GM23248 (cell line): ENCODE data around the gene NRROS. TPM values are rescaled to one million over a fixed set of nuclear protein-coding genes. Genes with fewer than 3 reads are reported as not detected.

Experiments used
- DNase-seq: peaks from one replicate; pipeline ENCODE4 v3.0.0-alpha.2; 2015
- H2AFZ ChIP-seq: fragments of 200-600 bp; sonication (generic); 2 replicates; pipeline ENCODE4 v1.6.1; 2016; ENCODE audit warnings: antibody characterized with exemption
- H3F3A ChIP-seq: fragments of 200-600 bp; sonication (generic); 2 replicates; pipeline ENCODE4 v1.6.1; 2016; ENCODE audit warnings: mild to moderate bottlenecking, antibody characterized with exemption, mixed run types; ENCODE audit not compliant: insufficient read depth
- H3K27ac ChIP-seq: fragments of 200-600 bp; sonication (generic); 2 replicates; pipeline ENCODE4 v1.5.1; 2016; ENCODE audit warnings: mild to moderate bottlenecking
- H3K27me3 ChIP-seq: fragments of 200-600 bp; sonication (generic); replicated peaks from 2 replicates; pipeline ENCODE4 v1.6.1; 2016; ENCODE audit warnings: mild to moderate bottlenecking; ENCODE audit not compliant: insufficient read depth
- H3K36me3 ChIP-seq: fragments of 200-600 bp; sonication (generic); 2 replicates; pipeline ENCODE4 v1.6.1; 2016; ENCODE audit warnings: low read depth, mild to moderate bottlenecking
- H3K4me1 ChIP-seq: fragments of 200-600 bp; sonication (generic); 2 replicates; pipeline ENCODE4 v1.6.1; 2016; ENCODE audit warnings: mild to moderate bottlenecking; ENCODE audit not compliant: insufficient read depth
- H3K4me2 ChIP-seq: fragments of 200-600 bp; sonication (generic); one replicate; pipeline ENCODE4 v1.6.1; 2016; ENCODE audit warnings: mild to moderate bottlenecking; ENCODE audit not compliant: unreplicated experiment
- H3K4me3 ChIP-seq: fragments of 200-600 bp; sonication (generic); 2 replicates; pipeline ENCODE4 v1.5.1; 2016; ENCODE audit warnings: mild to moderate bottlenecking
- H3K79me2 ChIP-seq: fragments of 200-600 bp; sonication (generic); 2 replicates; pipeline ENCODE4 v1.6.1; 2016; ENCODE audit warnings: mild to moderate bottlenecking; ENCODE audit not compliant: insufficient read depth
- H3K9ac ChIP-seq: fragments of 200-600 bp; sonication (generic); 2 replicates; pipeline ENCODE4 v1.6.1; 2016; ENCODE audit warnings: mild to moderate bottlenecking
- H3K9me2 ChIP-seq: fragments of 200-600 bp; sonication (generic); 2 replicates; pipeline ENCODE4 v1.6.1; 2016; ENCODE audit warnings: mixed run types, mild to moderate bottlenecking, moderate library complexity; ENCODE audit not compliant: insufficient read depth
- H3K9me3 ChIP-seq: fragments of 200-600 bp; sonication (generic); one replicate; pipeline ENCODE4 v1.6.1; 2017; ENCODE audit warnings: low read depth
- H4K20me1 ChIP-seq: fragments of 200-600 bp; sonication (generic); 2 replicates; pipeline ENCODE4 v1.6.0; 2016; ENCODE audit not compliant: insufficient read depth
- EZH2 ChIP-seq: fragments of 200-600 bp; sonication (generic); IDR thresholded peaks from 2 replicates; pipeline ENCODE4 v1.6.1; 2018; ENCODE audit warnings: antibody characterized with exemption, mild to moderate bottlenecking; ENCODE audit not compliant: insufficient read depth, poor library complexity, severe bottlenecking
- EZH2phosphoT487 ChIP-seq: fragments of 200-600 bp; sonication (generic); IDR thresholded peaks from 2 replicates; pipeline ENCODE4 v1.6.1; 2018; ENCODE audit warnings: antibody characterized with exemption, moderate library complexity, mild to moderate bottlenecking, low read depth; ENCODE audit not compliant: insufficient read depth
- WGBS, 2 experiments: methylation state at CpG; one replicate each; pipeline ENCODE4 v1.1.6; 2015 to 2017; ENCODE audit warnings: low lambda C conversion rate in 2 of 2, low coverage in 1 of 2; ENCODE audit errors: missing lambda C conversion rate in 2 of 2; 5-methylcytosine and 5-hydroxymethylcytosine counted together
- in situ Hi-C: fragments of 300-500 bp; cut with MboI; formaldehyde crosslinking; loops from 2 replicates; pipeline ENCODE4 v1.15.0; 2020
- polyA plus RNA-seq: library from polyadenylated mRNA; unstranded; fragments of >200 nt; fragmentation: Nextera tagmentation; extraction: Ambion mirVana; gene quantifications from 2 replicates; pipeline ENCODE4 v1.2.1, GENCODE V29; 2016
- total RNA-seq: library from RNA; depleted of rRNA; stranded (reverse); fragments of >200 nt; shearing (Covaris generic); gene quantifications from 2 replicates; pipeline ENCODE4 v1.2.3, GENCODE V29; 2014

The NRROS gene
- total and polyA plus RNA-seq, 2 experiments from 2014 or later = 0.22 TPM; not detected in 1

GRCh38 chr3:196686436-196686835 lies 46.9 kb downstream of the NRROS start:
- H3K36me3 ChIP-seq = no peaks in the 10 kb centered on the region
- H2AFZ ChIP-seq = no peak overlapping the region
- no peak overlapping the region for H3K9ac ChIP-seq
- H3K4me2 ChIP-seq = no peak overlapping the region
- peak; percentile 38 for DNase-seq
- H4K20me1 ChIP-seq = no peaks in the 10 kb centered on the region
- no peak overlapping the region for H3K27ac ChIP-seq
- TF ChIP-seq EZH2phosphoT487 (no peak), EZH2 (no peak)
- H3K9me2 ChIP-seq = no peaks in the 10 kb centered on the region
- peaks cover 16% of the 10 kb centered on the region for H3K4me1 ChIP-seq
- no peaks in the 10 kb centered on the region for H3K9me3 ChIP-seq
- WGBS, 2 experiments = 36 to 45% methylated on average over 2 of the region's 2 CpGs
- H3K27me3 ChIP-seq = no peaks in the 10 kb centered on the region; the same call in 1 of the 2 replicates
- no peak overlapping the region for H3K4me3 ChIP-seq
- no peaks in the 10 kb centered on the region for H3K79me2 ChIP-seq
- in situ Hi-C loops = loop anchor here (5.0 kb wide), 1 partner anchor 79 kb away; no protein-coding TSS in a partner anchor
- H3F3A ChIP-seq = peaks cover 16% of the 10 kb centered on the region

GRCh38 chr3:196688349-196688748 lies 48.9 kb downstream of the NRROS start:
- in situ Hi-C loops = loop anchor here (5.0 kb wide), 1 partner anchor 81 kb away; no protein-coding TSS in a partner anchor
- 7 to 10% methylated on average over 5 of the region's 5 CpGs for WGBS, 2 experiments

DNA sequence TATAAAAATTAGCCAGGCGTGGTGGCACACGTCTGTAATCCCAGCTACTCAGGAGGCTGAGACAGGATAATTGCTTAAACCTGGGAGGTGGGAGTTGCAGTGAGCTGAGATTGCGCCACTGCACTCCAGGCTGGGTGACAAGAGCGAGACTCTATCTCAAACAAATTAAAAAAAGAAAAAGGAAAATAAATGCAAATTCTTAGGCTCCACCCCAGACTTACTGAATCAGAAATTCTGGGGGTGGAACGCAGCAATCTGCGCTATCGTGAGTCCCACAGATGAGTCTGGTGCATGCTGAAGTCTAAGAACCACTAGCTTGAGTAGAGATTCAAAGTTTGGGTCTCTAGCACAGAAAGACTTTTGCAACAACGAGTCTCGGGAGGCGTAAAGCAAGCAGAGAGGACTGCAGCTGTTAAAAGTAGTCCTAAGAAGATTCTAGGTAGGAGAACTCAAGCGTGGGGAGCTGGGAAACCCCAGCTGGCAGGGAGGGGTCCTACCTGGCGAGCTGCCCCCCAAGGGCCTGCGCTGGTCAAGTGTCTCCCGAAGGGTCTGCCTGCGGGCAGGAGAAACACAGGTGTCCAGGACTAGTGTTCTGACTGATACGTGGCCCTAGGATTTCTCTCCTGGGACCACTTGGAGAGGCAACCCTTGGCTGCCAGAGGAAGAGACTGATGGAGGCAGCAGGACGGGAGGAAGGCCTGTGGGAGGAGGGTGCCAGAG lies 50.6 kb downstream of the NRROS start:
- no peak overlapping the region for H3K4me2 ChIP-seq
- TF ChIP-seq EZH2 (no peak), EZH2phosphoT487 (no peak)
- in situ Hi-C loops = loop anchor here (5.0 kb wide), 1 partner anchor 83 kb away; no protein-coding TSS in a partner anchor
- no peaks in the 10 kb centered on the region for H3K9me3 ChIP-seq
- H2AFZ ChIP-seq = no peak overlapping the region
- WGBS, 2 experiments = 86 to 89% methylated on average over 17 of the region's 17 CpGs
- peaks cover 16% of the 10 kb centered on the region for H3F3A ChIP-seq
- H3K4me1 ChIP-seq = peaks cover 16% of the 10 kb centered on the region
- no peak overlapping the region for H3K4me3 ChIP-seq
- H3K27ac ChIP-seq = no peak overlapping the region
- H4K20me1 ChIP-seq = no peaks in the 10 kb centered on the region
- H3K9ac ChIP-seq = no peak overlapping the region
- H3K79me2 ChIP-seq = no peaks in the 10 kb centered on the region
- no peaks in the 10 kb centered on the region for H3K9me2 ChIP-seq
- no peaks in the 10 kb centered on the region for H3K36me3 ChIP-seq
- DNase-seq = no peak
- H3K27me3 ChIP-seq = no peaks in the 10 kb centered on the region; the same call in 1 of the 2 replicates

More at GRCh38 chr3:196688349-196688748, 48.9 kb downstream of the NRROS start:
- Histone ChIP-seq H3K4me1 (peaks cover 16% of the 10 kb centered on the region), H3K27ac (peak overlapping the region; percentile 85), H3K36me3 (no peaks in the 10 kb centered on the region), H3K9ac (peak overlapping the region; percentile 57), H3K79me2 (no peaks in the 10 kb centered on the region), H3K9me2 (no peaks in the 10 kb centered on the region), H3K9me3 (no peaks in the 10 kb centered on the region), H4K20me1 (no peaks in the 10 kb centered on the region), H3K4me2 (peak overlapping the region; percentile 65), H3K27me3 (no peaks in the 10 kb centered on the region; the same call in 1 of the 2 replicates), H3F3A (peaks cover 16% of the 10 kb centered on the region), H3K4me3 (peak overlapping the region; percentile 30; the same call in 1 of the 2 replicates), H2AFZ (peak overlapping the region; percentile 52; the same call in 1 of the 2 replicates)
- DNase-seq = peak; percentile 96
- TF ChIP-seq EZH2phosphoT487 (0 out of 2 replicates have a peak, but pooled peaks have one; percentile 52), EZH2 (no peak)

DNA sequence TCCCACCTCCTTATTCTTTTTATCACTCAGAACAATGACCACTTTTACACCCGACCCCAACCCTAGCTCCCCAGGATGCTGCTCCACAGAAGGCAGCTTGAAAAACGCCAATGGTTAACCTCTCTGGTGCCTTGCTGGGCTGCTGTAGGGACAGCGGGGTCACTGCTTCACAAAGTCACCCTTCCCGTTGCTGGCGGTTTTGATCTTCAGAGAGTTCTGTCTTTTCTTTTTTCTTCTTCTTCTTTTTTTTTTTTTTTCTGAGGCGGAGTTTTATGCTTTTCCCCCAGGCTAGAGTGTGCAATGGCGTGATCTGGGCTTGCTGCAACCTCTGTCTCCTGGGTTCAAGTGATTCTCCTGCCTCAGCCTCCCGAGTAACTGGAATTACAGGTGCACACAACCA lies 51.9 kb downstream of the NRROS start:
- H3K79me2 ChIP-seq = no peaks in the 10 kb centered on the region
- no peaks in the 10 kb centered on the region for H3K36me3 ChIP-seq
- H2AFZ ChIP-seq = no peak overlapping the region
- peaks cover 14% of the 10 kb centered on the region for H3K4me1 ChIP-seq
- WGBS, 2 experiments = 59 to 63% methylated on average over 8 of the region's 8 CpGs
- TF ChIP-seq EZH2phosphoT487 (no peak), EZH2 (no peak)
- no peaks in the 10 kb centered on the region; the same call in 1 of the 2 replicates for H3K27me3 ChIP-seq
- DNase-seq = no peak
- no peak overlapping the region for H3K9ac ChIP-seq
- peaks cover 16% of the 10 kb centered on the region for H3F3A ChIP-seq
- H4K20me1 ChIP-seq = no peaks in the 10 kb centered on the region
- no peaks in the 10 kb centered on the region for H3K9me2 ChIP-seq
- H3K4me3 ChIP-seq = no peak overlapping the region
- H3K9me3 ChIP-seq = no peaks in the 10 kb centered on the region
- in situ Hi-C loops = no loop called here
- H3K27ac ChIP-seq = no peak overlapping the region
- H3K4me2 ChIP-seq = no peak overlapping the region
